Mucosa of descending colon (tissue), 3 donors: ENCODE data around the gene DNAJB8. TPM values are rescaled to one million over a fixed set of nuclear protein-coding genes. Genes with fewer than 3 reads are reported as not detected.

Source experiments
- ATAC-seq: fragments of 200-7000 bp; cut with Tn5 transposase; one replicate; pipeline ENCODE4 v1.9.1; 2020; ENCODE audit warnings: mild to moderate bottlenecking, moderate library complexity
- DNase-seq, 3 donors: peaks; one replicate each; pipeline ENCODE4 v3.0.0-alpha.2; 2020
- H3K36me3 ChIP-seq: fragments of 200-600 bp; one replicate; pipeline ENCODE4 v1.8.0; 2021; ENCODE audit warnings: low read depth, mild to moderate bottlenecking
- H3K4me1 ChIP-seq: fragments of 200-600 bp; one replicate; pipeline ENCODE4 v1.8.0; 2021; ENCODE audit warnings: low read depth, mild to moderate bottlenecking
- H3K4me3 ChIP-seq: fragments of 200-600 bp; one replicate; pipeline ENCODE4 v1.8.0; 2021; ENCODE audit warnings: mild to moderate bottlenecking
- H3K9me3 ChIP-seq: fragments of 200-600 bp; one replicate; pipeline ENCODE4 v1.8.0; 2021; ENCODE audit warnings: mild to moderate bottlenecking
- CTCF ChIP-seq: fragments of 200-600 bp; IDR thresholded peaks from one replicate; pipeline ENCODE4 v1.8.0; 2022; ENCODE audit warnings: antibody characterized with exemption, mild to moderate bottlenecking
- intact Hi-C, 2 donors: fragments of 100-400 bp; cut with DNase I in 1 of 2; cut with micrococcal nuclease in 1 of 2; formaldehyde crosslinking; loops; one replicate each; pipeline versions ENCODE4 v1.11.0 to v1.11.1; 2022; cut with DNase I, micrococcal nuclease
- total RNA-seq, 3 donors: library from RNA; stranded (reverse); fragmentation: NEBNext Ultra II Directional in 2 of 3; extraction: Animal tissue kit (Norgen Biotek cat#: 25700) in 2 of 3; gene quantifications; one replicate each; pipeline versions ENCODE4 v1.2.1 to v1.2.4, GENCODE V29; 2021 to 2023
- donor health status: DM: no; HTN: no; CAD: no; lungs with moderate emphysema.
- donor health status: DM: no; HTN: no; CAD: no.
- donor health status: DM: no; HTN: yes; CAD: no.

DNAJB8 gene
- total RNA-seq, 3 donors from 2014 or later, result not detected

GRCh38 chr3:128481438-128481942, 14.8 kb upstream of the DNAJB8 start:
- intact Hi-C loops, result no loop called here
- TF ChIP-seq CTCF, result no peak
- Histone ChIP-seq H3K36me3 (no peaks in the 10 kb centered on the region), H3K4me1 (peaks cover 2% of the 10 kb centered on the region), H3K4me3 (no peak overlapping the region), H3K9me3 (no peaks in the 10 kb centered on the region)
- DNase-seq (no peak), ATAC-seq (no peak)

GRCh38 chr3:128480717-128481437, 14.2 kb upstream of the DNAJB8 start:
- no peak overlapping the region for H3K4me3 ChIP-seq
- no peaks in the 10 kb centered on the region for H3K36me3 ChIP-seq
- H3K9me3 ChIP-seq, result no peaks in the 10 kb centered on the region
- intact Hi-C loops, result no loop called here
- ATAC-seq (no peak), DNase-seq (no peak)
- no peaks in the 10 kb centered on the region for H3K4me1 ChIP-seq
- TF ChIP-seq CTCF, result no peak

- Histone ChIP-seq H3K9me3 (no peaks in the 10 kb centered on the region), H3K4me1 (no peaks in the 10 kb centered on the region), H3K4me3 (no peak overlapping the region), H3K36me3 (no peaks in the 10 kb centered on the region)
- DNase-seq (no peak), ATAC-seq (no peak)
- intact Hi-C loops, result no loop called here
- TF ChIP-seq CTCF, result no peak
Observed at GRCh38 chr3:128480278-128480677, 13.6 kb upstream of the DNAJB8 start.

- Histone ChIP-seq H3K4me3 (no peak overlapping the region), H3K9me3 (no peaks in the 10 kb centered on the region), H3K36me3 (no peaks in the 10 kb centered on the region), H3K4me1 (no peaks in the 10 kb centered on the region)
- no peak for DNase-seq
- ATAC-seq, result no peak
- intact Hi-C loops, result no loop called here
- no peak for TF ChIP-seq CTCF
Observed at GRCh38 chr3:128479558-128480086, 12.9 kb upstream of the DNAJB8 start.

- ATAC-seq (no peak), DNase-seq (no peak)
- H3K4me1 ChIP-seq, result no peaks in the 10 kb centered on the region
- H3K9me3 ChIP-seq, result no peaks in the 10 kb centered on the region
- no peaks in the 10 kb centered on the region for H3K36me3 ChIP-seq
- TF ChIP-seq CTCF, result no peak
- no peak overlapping the region for H3K4me3 ChIP-seq
- intact Hi-C loops, result no loop called here
Observed at GRCh38 chr3:128478576-128479506, 12.2 kb upstream of the DNAJB8 start.
